HG03103 (cell line): Measurements from ENCODE around the gene OPRL1.

Experiments used
- ATAC-seq: cut with Tn5 transposase; IDR thresholded peaks from one replicate; pipeline ENCODE4 v1.9.1; 2021; ENCODE audit warnings: low read depth; ENCODE audit not compliant: unreplicated experiment

Gene OPRL1

GRCh38 chr20:64041781-64042053 is 38.2 kb upstream of the OPRL1 start:
- no peak for ATAC-seq

- no peak for ATAC-seq
Observed at GRCh38 chr20:64042054-64042781, 37.7 kb upstream of the OPRL1 start.

- no peak for ATAC-seq
Observed at GRCh38 chr20:64043768-64044167, 36.1 kb upstream of the OPRL1 start.

- no peak for ATAC-seq
Observed at GRCh38 chr20:64044484-64045247, 35.2 kb upstream of the OPRL1 start.

- ATAC-seq = no peak
Observed at GRCh38 chr20:64045346-64046011, 34.4 kb upstream of the OPRL1 start.

GRCh38 chr20:64047046-64047389 is 32.9 kb upstream of the OPRL1 start:
- no peak for ATAC-seq

GRCh38 chr20:64047968-64048401 is 31.9 kb upstream of the OPRL1 start:
- no peak for ATAC-seq

- no peak for ATAC-seq
Observed at GRCh38 chr20:64048402-64049044, 31.4 kb upstream of the OPRL1 start.

- no peak for ATAC-seq
Observed at GRCh38 chr20:64049060-64049877, 30.6 kb upstream of the OPRL1 start, which contains the start of gene SOX18. TSS of gene SOX18 (minus strand) at chr20:64049639. CDS start at chr20:64049516, 123 bp downstream.

GRCh38 chr20:64049878-64050260 is 30.0 kb upstream of the OPRL1 start:
- ATAC-seq = no peak

GRCh38 chr20:64050261-64051032 is 29.4 kb upstream of the OPRL1 start:
- no peak for ATAC-seq

GRCh38 chr20:64051033-64051452 is 28.8 kb upstream of the OPRL1 start:
- ATAC-seq = no peak

GRCh38 chr20:64051561-64052325 is 28.1 kb upstream of the OPRL1 start:
- no peak for ATAC-seq

GRCh38 chr20:64052326-64052722 is 27.6 kb upstream of the OPRL1 start:
- ATAC-seq = no peak

- ATAC-seq = no peak
Observed at GRCh38 chr20:64052987-64053840, 26.7 kb upstream of the OPRL1 start.

GRCh38 chr20:64053841-64054661 is 25.8 kb upstream of the OPRL1 start:
- no peak for ATAC-seq

GRCh38 chr20:64055396-64055892 is 24.4 kb upstream of the OPRL1 start:
- no peak for ATAC-seq
